ENCODE results near the gene RNASEH1. TPM values are rescaled to one million over a fixed set of nuclear protein-coding genes. Genes with fewer than 3 reads are reported as not detected.
A peak's percentile ranks its signal among the peaks of the same experiment; 100 is the strongest.

Gene RNASEH1
- total and polyA plus RNA-seq, 2 of the 13 experiments (the other 11 are each of a cell fraction or from before 2014, with no cell fraction given), result 14.5 to 57.4 TPM

DNA sequence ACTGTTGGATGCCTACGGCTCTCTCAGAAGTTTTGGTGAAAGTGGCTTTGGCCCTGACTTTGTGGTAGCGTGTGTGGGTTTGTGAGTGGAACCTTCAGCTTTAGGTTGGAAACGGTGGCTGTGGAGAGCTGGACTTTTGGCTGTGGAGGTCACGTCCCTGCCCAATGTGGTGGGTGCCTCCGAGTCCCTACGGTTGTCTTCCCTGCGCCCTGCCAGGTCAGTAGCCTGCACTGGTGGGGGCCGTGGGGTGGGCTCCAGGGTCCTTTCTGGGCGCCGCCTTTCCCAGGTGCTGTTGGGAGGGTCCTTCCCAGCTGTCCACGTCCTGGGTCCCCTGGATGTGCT is 47.9 kb upstream of the RNASEH1 start (continued):
- TF ChIP-seq MXD4 (CRISPR knock-in tag; IDR thresholded peaks at IDR 0.05), result 0 out of 2 replicates have a peak, but pooled peaks have one; percentile 6
- no peak for TF ChIP-seq SCMH1 (CRISPR knock-in tag; IDR thresholded peaks at IDR 0.05; ENCODE audit: borderline replicate concordance)
- no peak for TF ChIP-seq ZNF235 (CRISPR knock-in tag; IDR thresholded peaks at IDR 0.05; ENCODE audit: borderline replicate concordance)
- TF ChIP-seq ZZZ3 (CRISPR knock-in tag; IDR thresholded peaks at IDR 0.05; ENCODE audit: borderline replicate concordance), result no peak
- no peak for TF ChIP-seq RXRB (CRISPR knock-in tag; IDR thresholded peaks at IDR 0.05; ENCODE audit: borderline replicate concordance)
- TF ChIP-seq KDM6A (CRISPR knock-in tag; IDR thresholded peaks at IDR 0.05; ENCODE audit: low read depth), result no peak
- TF ChIP-seq ZFP62 (CRISPR knock-in tag; IDR thresholded peaks at IDR 0.05), result no peak
- TF ChIP-seq, protein P1, sequence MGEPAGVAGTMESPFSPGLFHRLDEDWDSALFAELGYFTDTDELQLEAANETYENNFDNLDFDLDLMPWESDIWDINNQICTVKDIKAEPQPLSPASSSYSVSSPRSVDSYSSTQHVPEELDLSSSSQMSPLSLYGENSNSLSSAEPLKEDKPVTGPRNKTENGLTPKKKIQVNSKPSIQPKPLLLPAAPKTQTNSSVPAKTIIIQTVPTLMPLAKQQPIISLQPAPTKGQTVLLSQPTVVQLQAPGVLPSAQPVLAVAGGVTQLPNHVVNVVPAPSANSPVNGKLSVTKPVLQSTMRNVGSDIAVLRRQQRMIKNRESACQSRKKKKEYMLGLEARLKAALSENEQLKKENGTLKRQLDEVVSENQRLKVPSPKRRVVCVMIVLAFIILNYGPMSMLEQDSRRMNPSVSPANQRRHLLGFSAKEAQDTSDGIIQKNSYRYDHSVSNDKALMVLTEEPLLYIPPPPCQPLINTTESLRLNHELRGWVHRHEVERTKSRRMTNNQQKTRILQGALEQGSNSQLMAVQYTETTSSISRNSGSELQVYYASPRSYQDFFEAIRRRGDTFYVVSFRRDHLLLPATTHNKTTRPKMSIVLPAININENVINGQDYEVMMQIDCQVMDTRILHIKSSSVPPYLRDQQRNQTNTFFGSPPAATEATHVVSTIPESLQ (CRISPR knock-in tag; conservative IDR thresholded peaks at IDR 0.05), result no peak
- TF ChIP-seq KDM4B (CRISPR knock-in tag; IDR thresholded peaks at IDR 0.05), result no peak
- TF ChIP-seq, protein P2, sequence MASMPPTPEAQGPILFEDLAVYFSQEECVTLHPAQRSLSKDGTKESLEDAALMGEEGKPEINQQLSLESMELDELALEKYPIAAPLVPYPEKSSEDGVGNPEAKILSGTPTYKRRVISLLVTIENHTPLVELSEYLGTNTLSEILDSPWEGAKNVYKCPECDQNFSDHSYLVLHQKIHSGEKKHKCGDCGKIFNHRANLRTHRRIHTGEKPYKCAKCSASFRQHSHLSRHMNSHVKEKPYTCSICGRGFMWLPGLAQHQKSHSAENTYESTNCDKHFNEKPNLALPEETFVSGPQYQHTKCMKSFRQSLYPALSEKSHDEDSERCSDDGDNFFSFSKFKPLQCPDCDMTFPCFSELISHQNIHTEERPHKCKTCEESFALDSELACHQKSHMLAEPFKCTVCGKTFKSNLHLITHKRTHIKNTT (CRISPR knock-in tag; IDR thresholded peaks at IDR 0.05), result no peak
- peak; percentile 1; the same call in 1 of the 2 replicates for TF ChIP-seq SALL1 (CRISPR knock-in tag; IDR thresholded peaks at IDR 0.05)
- TF ChIP-seq, protein P3, sequence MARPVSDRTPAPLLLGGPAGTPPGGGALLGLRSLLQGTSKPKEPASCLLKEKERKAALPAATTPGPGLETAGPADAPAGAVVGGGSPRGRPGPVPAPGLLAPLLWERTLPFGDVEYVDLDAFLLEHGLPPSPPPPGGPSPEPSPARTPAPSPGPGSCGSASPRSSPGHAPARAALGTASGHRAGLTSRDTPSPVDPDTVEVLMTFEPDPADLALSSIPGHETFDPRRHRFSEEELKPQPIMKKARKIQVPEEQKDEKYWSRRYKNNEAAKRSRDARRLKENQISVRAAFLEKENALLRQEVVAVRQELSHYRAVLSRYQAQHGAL (CRISPR knock-in tag; IDR thresholded peaks at IDR 0.05; ENCODE audit: not compliant biosample characterization), result no peak
- TF ChIP-seq, protein P4, sequence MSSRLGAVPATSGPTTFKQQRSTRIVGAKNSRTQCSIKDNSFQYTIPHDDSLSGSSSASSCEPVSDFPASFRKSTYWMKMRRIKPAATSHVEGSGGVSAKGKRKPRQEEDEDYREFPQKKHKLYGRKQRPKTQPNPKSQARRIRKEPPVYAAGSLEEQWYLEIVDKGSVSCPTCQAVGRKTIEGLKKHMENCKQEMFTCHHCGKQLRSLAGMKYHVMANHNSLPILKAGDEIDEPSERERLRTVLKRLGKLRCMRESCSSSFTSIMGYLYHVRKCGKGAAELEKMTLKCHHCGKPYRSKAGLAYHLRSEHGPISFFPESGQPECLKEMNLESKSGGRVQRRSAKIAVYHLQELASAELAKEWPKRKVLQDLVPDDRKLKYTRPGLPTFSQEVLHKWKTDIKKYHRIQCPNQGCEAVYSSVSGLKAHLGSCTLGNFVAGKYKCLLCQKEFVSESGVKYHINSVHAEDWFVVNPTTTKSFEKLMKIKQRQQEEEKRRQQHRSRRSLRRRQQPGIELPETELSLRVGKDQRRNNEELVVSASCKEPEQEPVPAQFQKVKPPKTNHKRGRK (CRISPR knock-in tag; IDR thresholded peaks at IDR 0.05), result no peak
- TF ChIP-seq CREM (IDR thresholded peaks at IDR 0.05), result no peak
- TF ChIP-seq CREM (CRISPR knock-in tag; IDR thresholded peaks at IDR 0.05), result no peak
- TF ChIP-seq ZNF607 (CRISPR knock-in tag; IDR thresholded peaks at IDR 0.05; ENCODE audit: borderline replicate concordance), result 0 out of 2 replicates have a peak, but pooled peaks have one; percentile 26
- TF ChIP-seq ERF (CRISPR knock-in tag; IDR thresholded peaks at IDR 0.05), result 0 out of 2 replicates have a peak, but pooled peaks have one; percentile 6
- TF ChIP-seq U2AF1 (optimal IDR thresholded peaks at IDR 0.05; ENCODE audit: low read depth, low read length), result no peak
- TF ChIP-seq, protein P5, sequence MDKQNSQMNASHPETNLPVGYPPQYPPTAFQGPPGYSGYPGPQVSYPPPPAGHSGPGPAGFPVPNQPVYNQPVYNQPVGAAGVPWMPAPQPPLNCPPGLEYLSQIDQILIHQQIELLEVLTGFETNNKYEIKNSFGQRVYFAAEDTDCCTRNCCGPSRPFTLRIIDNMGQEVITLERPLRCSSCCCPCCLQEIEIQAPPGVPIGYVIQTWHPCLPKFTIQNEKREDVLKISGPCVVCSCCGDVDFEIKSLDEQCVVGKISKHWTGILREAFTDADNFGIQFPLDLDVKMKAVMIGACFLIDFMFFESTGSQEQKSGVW (CRISPR knock-in tag; IDR thresholded peaks at IDR 0.05; ENCODE audit: borderline replicate concordance), result no peak
- TF ChIP-seq, protein P6, sequence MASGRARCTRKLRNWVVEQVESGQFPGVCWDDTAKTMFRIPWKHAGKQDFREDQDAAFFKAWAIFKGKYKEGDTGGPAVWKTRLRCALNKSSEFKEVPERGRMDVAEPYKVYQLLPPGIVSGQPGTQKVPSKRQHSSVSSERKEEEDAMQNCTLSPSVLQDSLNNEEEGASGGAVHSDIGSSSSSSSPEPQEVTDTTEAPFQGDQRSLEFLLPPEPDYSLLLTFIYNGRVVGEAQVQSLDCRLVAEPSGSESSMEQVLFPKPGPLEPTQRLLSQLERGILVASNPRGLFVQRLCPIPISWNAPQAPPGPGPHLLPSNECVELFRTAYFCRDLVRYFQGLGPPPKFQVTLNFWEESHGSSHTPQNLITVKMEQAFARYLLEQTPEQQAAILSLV (CRISPR knock-in tag; IDR thresholded peaks at IDR 0.05; ENCODE audit: borderline replicate concordance), result no peak
- TF ChIP-seq KMT2A (CRISPR knock-in tag; IDR thresholded peaks at IDR 0.05), result no peak

Data from HepG2 (cell line).